Measurements from ENCODE around the gene NKX2-1. TPM values are rescaled to one million over a fixed set of nuclear protein-coding genes. Genes with fewer than 3 reads are reported as not detected.
"Not testable (repeated sequence)": the region's sequence is repeated elsewhere in the genome, so short reads cannot be mapped to it uniquely, and the experiment has no call there.

The NKX2-1 gene
- total RNA-seq, 3 donors from 2014 or later = 0.13 TPM; not detected in 2

GRCh38 chr14:36503771-36504741 is 16.0 kb downstream of the NKX2-1 start:
- peaks cover 3% of the 10 kb centered on the region for H3K9me3 Mint-ChIP-seq
- no peak overlapping the region for H3K4me3 Mint-ChIP-seq
- DNase-seq (no peak), ATAC-seq (no peak)
- H3K36me3 Mint-ChIP-seq (ENCODE audit: insufficient read depth) = no peaks in the 10 kb centered on the region
- H3K4me1 Mint-ChIP-seq (ENCODE audit: low read depth) = peaks cover 17% of the 10 kb centered on the region
- peaks cover 71% of the 10 kb centered on the region for H3K27me3 Mint-ChIP-seq (ENCODE audit: low read depth)

GRCh38 chr14:36502558-36503508 is 17.2 kb downstream of the NKX2-1 start:
- H3K4me3 Mint-ChIP-seq = no peak overlapping the region
- H3K9me3 Mint-ChIP-seq = peaks cover 2% of the 10 kb centered on the region
- peaks cover 69% of the 10 kb centered on the region for H3K27me3 Mint-ChIP-seq (ENCODE audit: low read depth)
- H3K36me3 Mint-ChIP-seq (ENCODE audit: insufficient read depth) = no peaks in the 10 kb centered on the region
- DNase-seq = no peak
- peaks cover 16% of the 10 kb centered on the region for H3K4me1 Mint-ChIP-seq (ENCODE audit: low read depth)
- no peak for ATAC-seq

GRCh38 chr14:36498938-36499337 is 21.1 kb downstream of the NKX2-1 start:
- Mint-ChIP-seq H3K4me3 (no peak overlapping the region), H3K36me3 (ENCODE audit: insufficient read depth) (no peaks in the 10 kb centered on the region), H3K27me3 (ENCODE audit: low read depth) (peaks cover 49% of the 10 kb centered on the region), H3K4me1 (ENCODE audit: low read depth) (peaks cover 3% of the 10 kb centered on the region), H3K9me3 (no peaks in the 10 kb centered on the region)
- ATAC-seq (no peak), DNase-seq (no peak)

GRCh38 chr14:36496346-36496745 is 23.7 kb downstream of the NKX2-1 start:
- Mint-ChIP-seq H3K27me3 (ENCODE audit: low read depth) (peaks cover 28% of the 10 kb centered on the region), H3K9me3 (no peaks in the 10 kb centered on the region), H3K36me3 (ENCODE audit: insufficient read depth) (no peaks in the 10 kb centered on the region), H3K4me1 (ENCODE audit: low read depth) (no peaks in the 10 kb centered on the region), H3K4me3 (no peak overlapping the region)
- no peak for DNase-seq
- ATAC-seq = no peak

- Mint-ChIP-seq H3K4me3 (no peak overlapping the region), H3K36me3 (ENCODE audit: insufficient read depth) (no peaks in the 10 kb centered on the region), H3K27me3 (ENCODE audit: low read depth) (peaks cover 25% of the 10 kb centered on the region), H3K9me3 (no peaks in the 10 kb centered on the region), H3K4me1 (ENCODE audit: low read depth) (no peaks in the 10 kb centered on the region)
- ATAC-seq = no peak
- no peak for DNase-seq
Measured at GRCh38 chr14:36495666-36496065, 24.4 kb downstream of the NKX2-1 start.

GRCh38 chr14:36493761-36494160 is 26.3 kb downstream of the NKX2-1 start:
- no peak for DNase-seq
- Mint-ChIP-seq H3K4me1 (ENCODE audit: low read depth) (no peaks in the 10 kb centered on the region), H3K27me3 (ENCODE audit: low read depth) (peaks cover 23% of the 10 kb centered on the region), H3K4me3 (no peak overlapping the region), H3K9me3 (no peaks in the 10 kb centered on the region), H3K36me3 (ENCODE audit: insufficient read depth) (no peaks in the 10 kb centered on the region)
- no peak for ATAC-seq

- peaks cover 37% of the 10 kb centered on the region for H3K27me3 Mint-ChIP-seq (ENCODE audit: low read depth)
- no peaks in the 10 kb centered on the region for H3K4me1 Mint-ChIP-seq (ENCODE audit: low read depth)
- H3K9me3 Mint-ChIP-seq = no peaks in the 10 kb centered on the region
- no peak overlapping the region for H3K4me3 Mint-ChIP-seq
- H3K36me3 Mint-ChIP-seq (ENCODE audit: insufficient read depth) = no peaks in the 10 kb centered on the region
- DNase-seq = no peak
- no peak for ATAC-seq
Measured at GRCh38 chr14:36485773-36486172, 34.3 kb downstream of the NKX2-1 start.

- H3K4me3 Mint-ChIP-seq = no peak overlapping the region
- H3K36me3 Mint-ChIP-seq (ENCODE audit: insufficient read depth) = no peaks in the 10 kb centered on the region
- no peaks in the 10 kb centered on the region for H3K4me1 Mint-ChIP-seq (ENCODE audit: low read depth)
- ATAC-seq = peak in 1 of 2 donors; percentile 36
- DNase-seq = no peak
- H3K9me3 Mint-ChIP-seq = no peaks in the 10 kb centered on the region
- peaks cover 13% of the 10 kb centered on the region for H3K27me3 Mint-ChIP-seq (ENCODE audit: low read depth)
Measured at GRCh38 chr14:36479344-36479743, 40.7 kb downstream of the NKX2-1 start.

GRCh38 chr14:36478782-36479181 is 41.2 kb downstream of the NKX2-1 start:
- no peaks in the 10 kb centered on the region for H3K36me3 Mint-ChIP-seq (ENCODE audit: insufficient read depth)
- H3K27me3 Mint-ChIP-seq (ENCODE audit: low read depth) = peaks cover 7% of the 10 kb centered on the region
- no peaks in the 10 kb centered on the region for H3K4me1 Mint-ChIP-seq (ENCODE audit: low read depth)
- DNase-seq (no peak), ATAC-seq (peak; percentile 76 to 87)
- H3K9me3 Mint-ChIP-seq = no peaks in the 10 kb centered on the region
- no peak overlapping the region for H3K4me3 Mint-ChIP-seq

- no peaks in the 10 kb centered on the region for H3K9me3 Mint-ChIP-seq
- H3K36me3 Mint-ChIP-seq (ENCODE audit: insufficient read depth) = no peaks in the 10 kb centered on the region
- H3K4me1 Mint-ChIP-seq (ENCODE audit: low read depth) = no peaks in the 10 kb centered on the region
- DNase-seq = no peak
- ATAC-seq = peak in 1 of 2 donors; percentile 28
- peaks cover 7% of the 10 kb centered on the region for H3K27me3 Mint-ChIP-seq (ENCODE audit: low read depth)
- H3K4me3 Mint-ChIP-seq = no peak overlapping the region
Measured at GRCh38 chr14:36477266-36477665, 42.8 kb downstream of the NKX2-1 start.

- H3K4me3 Mint-ChIP-seq; H3K9me3 Mint-ChIP-seq; H3K27me3 Mint-ChIP-seq (ENCODE audit: low read depth); ATAC-seq; DNase-seq; H3K4me1 Mint-ChIP-seq (ENCODE audit: low read depth); H3K36me3 Mint-ChIP-seq (ENCODE audit: insufficient read depth): not testable (repeated sequence)
Measured at GRCh38 chr14:36476061-36476460, 44.0 kb downstream of the NKX2-1 start.

GRCh38 chr14:36474593-36474992 is 45.4 kb downstream of the NKX2-1 start:
- ATAC-seq = no peak
- Mint-ChIP-seq H3K4me3 (no peak overlapping the region), H3K36me3 (ENCODE audit: insufficient read depth) (no peaks in the 10 kb centered on the region), H3K9me3 (no peaks in the 10 kb centered on the region), H3K27me3 (ENCODE audit: low read depth) (peaks cover 7% of the 10 kb centered on the region), H3K4me1 (ENCODE audit: low read depth) (no peaks in the 10 kb centered on the region)
- DNase-seq = no peak

- Mint-ChIP-seq H3K4me1 (ENCODE audit: low read depth) (no peaks in the 10 kb centered on the region), H3K36me3 (ENCODE audit: insufficient read depth) (no peaks in the 10 kb centered on the region), H3K4me3 (no peak overlapping the region), H3K27me3 (ENCODE audit: low read depth) (peaks cover 6% of the 10 kb centered on the region), H3K9me3 (no peaks in the 10 kb centered on the region)
- no peak for ATAC-seq
- DNase-seq = no peak
Measured at GRCh38 chr14:36471431-36471830, 48.6 kb downstream of the NKX2-1 start.

- H3K9me3 Mint-ChIP-seq = no peaks in the 10 kb centered on the region
- H3K36me3 Mint-ChIP-seq (ENCODE audit: insufficient read depth) = no peaks in the 10 kb centered on the region
- H3K4me1 Mint-ChIP-seq (ENCODE audit: low read depth) = no peaks in the 10 kb centered on the region
- ATAC-seq = no peak
- peaks cover 10% of the 10 kb centered on the region for H3K27me3 Mint-ChIP-seq (ENCODE audit: low read depth)
- H3K4me3 Mint-ChIP-seq = no peak overlapping the region
- DNase-seq = no peak
Measured at GRCh38 chr14:36467332-36467731, 52.7 kb downstream of the NKX2-1 start.

All from activated T-cell treated with anti-CD3 and anti-CD28 coated beads, Interleukin-2, amount 50 U/mL, for 4 hours (primary cell).